Endodermal cell (in vitro differentiated cells): ENCODE results near the gene IL13RA1. TPM values are rescaled to one million over a fixed set of nuclear protein-coding genes. Genes with fewer than 3 reads are reported as not detected.

Experiments used
- DNase-seq: peaks from one replicate; pipeline ENCODE4 v3.0.0-alpha.2; 2017
- H3K27ac ChIP-seq: 2 replicates; pipeline ENCODE4 v1.5.1; 2013; ENCODE audit warnings: mild to moderate bottlenecking, low read depth, low read length, moderate library complexity
- H3K27me3 ChIP-seq: 2 replicates; pipeline ENCODE4 v1.6.1; 2013; ENCODE audit warnings: mild to moderate bottlenecking, low read length, moderate library complexity; ENCODE audit not compliant: insufficient read depth, control insufficient read depth, poor library complexity, severe bottlenecking
- H3K36me3 ChIP-seq: 2 replicates; pipeline ENCODE4 v1.7.0; 2013; ENCODE audit warnings: mild to moderate bottlenecking, low read length, moderate library complexity; ENCODE audit not compliant: control insufficient read depth, insufficient read depth
- H3K4me1 ChIP-seq: one replicate; pipeline ENCODE4 v1.7.0; 2013; ENCODE audit warnings: low read length; ENCODE audit not compliant: control insufficient read depth, insufficient read depth
- H3K4me3 ChIP-seq: 2 replicates; pipeline ENCODE4 v1.5.1; 2013; ENCODE audit warnings: mild to moderate bottlenecking, low read length, moderate library complexity
- H3K9ac ChIP-seq: 2 replicates; pipeline ENCODE4 v1.6.1; 2013; ENCODE audit warnings: mild to moderate bottlenecking, low read length, moderate library complexity; ENCODE audit not compliant: poor library complexity, severe bottlenecking; ENCODE audit errors: extremely low read depth
- H3K9me3 ChIP-seq: 2 replicates; pipeline ENCODE4 v1.6.1; 2013; ENCODE audit warnings: mild to moderate bottlenecking, low read length, moderate library complexity; ENCODE audit not compliant: control insufficient read depth
- H3K27ac Mint-ChIP-seq: 2 replicates; pipeline ENCODE4 v1.8.0; 2020; ENCODE audit warnings: mixed read lengths
- H3K27me3 Mint-ChIP-seq: 2 replicates; pipeline ENCODE4 v1.8.0; 2021; ENCODE audit warnings: mild to moderate bottlenecking, mixed read lengths; ENCODE audit not compliant: insufficient read depth
- H3K36me3 Mint-ChIP-seq: 2 replicates; pipeline ENCODE4 v1.8.0; 2020; ENCODE audit warnings: low read depth, mixed read lengths
- H3K4me1 Mint-ChIP-seq: 2 replicates; pipeline ENCODE4 v1.8.0; 2020; ENCODE audit warnings: mixed read lengths
- H3K4me3 Mint-ChIP-seq: 2 replicates; pipeline ENCODE4 v1.8.0; 2020; ENCODE audit warnings: mild to moderate bottlenecking, moderate library complexity, mixed read lengths
- H3K9me3 Mint-ChIP-seq: 2 replicates; pipeline ENCODE4 v1.8.0; 2020; ENCODE audit warnings: mild to moderate bottlenecking, mixed read lengths
- CTCF ChIP-seq: fragments of 200-600 bp; sonication (generic); conservative IDR thresholded peaks from 2 replicates; pipeline ENCODE4 v1.5.0; 2021; ENCODE audit warnings: antibody characterized with exemption, mild to moderate bottlenecking
- WGBS, 2 experiments: methylation state at CpG; one replicate each; pipeline versions ENCODE4 v1.1.5 to v1.1.7; 2013; ENCODE audit warnings: missing lambda C conversion rate in 2 of 2, mixed read lengths in 1 of 2; ENCODE audit not compliant: insufficient coverage in 1 of 2, insufficient read length in 1 of 2; 5-methylcytosine and 5-hydroxymethylcytosine counted together
- total RNA-seq, 2 donors: library from RNA; stranded (reverse); fragmentation: NEBNext Ultra II Directional in 1 of 2; extraction: Animal tissue kit (Norgen Biotek cat#: 25700) in 1 of 2; gene quantifications; 2 replicates in 1 of 2; 3 replicates in 1 of 2; pipeline ENCODE4 v1.2.1, GENCODE V29; 2021

The IL13RA1 gene
- total RNA-seq, 2 donors from 2014 or later: 27.8 to 32.9 TPM

- no peak overlapping the region for H3K27ac Mint-ChIP-seq
- Histone ChIP-seq H3K27ac (no peak overlapping the region), H3K36me3 (no peaks in the 10 kb centered on the region), H3K27me3 (peaks cover 70% of the 10 kb centered on the region), H3K9ac (peak overlapping the region; percentile 15), H3K9me3 (peaks cover 8% of the 10 kb centered on the region), H3K4me3 (peak overlapping the region; percentile 72), H3K4me1 (no peaks in the 10 kb centered on the region)
- no peaks in the 10 kb centered on the region for H3K4me1 Mint-ChIP-seq
- H3K9me3 Mint-ChIP-seq: peaks cover 65% of the 10 kb centered on the region
- 2% methylated on average over 17 of the region's 22 CpGs; no CpG with 5 or more reads in 1 of the 2 experiments for WGBS, 2 experiments
- peak; percentile 73 for DNase-seq
- peak overlapping the region; percentile 59 for H3K4me3 Mint-ChIP-seq
- peaks cover 85% of the 10 kb centered on the region for H3K27me3 Mint-ChIP-seq
- H3K36me3 Mint-ChIP-seq: no peaks in the 10 kb centered on the region
- TF ChIP-seq CTCF: no peak
Observed at GRCh38 chrX:118824173-118824730, 96.8 kb downstream of the IL13RA1 start.

- Mint-ChIP-seq H3K4me3 (no peak overlapping the region), H3K27me3 (peaks cover 92% of the 10 kb centered on the region), H3K36me3 (no peaks in the 10 kb centered on the region), H3K9me3 (peaks cover 68% of the 10 kb centered on the region), H3K27ac (no peak overlapping the region), H3K4me1 (no peaks in the 10 kb centered on the region)
- no peak for DNase-seq
- 5 to 12% methylated on average over 9 to 16 of the region's 16 CpGs for WGBS, 2 experiments
- H3K36me3 ChIP-seq: no peaks in the 10 kb centered on the region
- H3K4me3 ChIP-seq: no peak overlapping the region
- no peak overlapping the region for H3K27ac ChIP-seq
- H3K9ac ChIP-seq: no peak overlapping the region
- peaks cover 8% of the 10 kb centered on the region for H3K9me3 ChIP-seq
- no peaks in the 10 kb centered on the region for H3K4me1 ChIP-seq
- TF ChIP-seq CTCF: no peak
- H3K27me3 ChIP-seq: peaks cover 76% of the 10 kb centered on the region
Observed at GRCh38 chrX:118825227-118825626, 97.8 kb downstream of the IL13RA1 start.

GRCh38 chrX:118839334-118839958 is 112.0 kb downstream of the IL13RA1 start:
- no peaks in the 10 kb centered on the region for H3K36me3 Mint-ChIP-seq

More at GRCh38 chrX:118839334-118839958, 112.0 kb downstream of the IL13RA1 start:
- H3K4me1 ChIP-seq: no peaks in the 10 kb centered on the region
- no peak overlapping the region for H3K9ac ChIP-seq
- Mint-ChIP-seq H3K4me3 (peak overlapping the region; percentile 56), H3K9me3 (peaks cover 39% of the 10 kb centered on the region), H3K27ac (peak overlapping the region; percentile 78), H3K4me1 (no peaks in the 10 kb centered on the region), H3K27me3 (peaks cover 9% of the 10 kb centered on the region)
- peak; percentile 83 for TF ChIP-seq CTCF
- H3K36me3 ChIP-seq: no peaks in the 10 kb centered on the region
- DNase-seq: peak; percentile 95
- H3K4me3 ChIP-seq: peak overlapping the region; percentile 72
- WGBS, 2 experiments: 12% methylated on average over 50 of the region's 50 CpGs; no CpG with 5 or more reads in 1 of the 2 experiments
- H3K27ac ChIP-seq: no peak overlapping the region
- no peaks in the 10 kb centered on the region for H3K27me3 ChIP-seq
- H3K9me3 ChIP-seq: no peaks in the 10 kb centered on the region

Other genes with a start within 250 kb of the IL13RA1 start
- gene DOCK11, start 231.8 kb upstream of the IL13RA1 start, total RNA-seq: 1 to 10 TPM; 3.1 to 3.4 TPM
- gene ZCCHC12, start 96.2 kb downstream of the IL13RA1 start, total RNA-seq: 1 to 10 TPM; 2.1 to 4.2 TPM
- gene LONRF3, start 247.0 kb downstream of the IL13RA1 start, total RNA-seq: 1 to 10 TPM; 2.5 to 3.8 TPM